K562 (cell line): Measurements from ENCODE around the gene TMEM108. TPM values are rescaled to one million over a fixed set of nuclear protein-coding genes. Genes with fewer than 3 reads are reported as not detected.

Source experiments
- ATAC-seq: fragments of 200-7000 bp; cut with Tn5 transposase; 3 replicates; pipeline ENCODE4 v1.9.1; 2020; ENCODE audit warnings: moderate library complexity
- BruUV-seq: library from RNA; stranded (reverse); fragments of 400-500 nt; replicated peaks from 2 replicates; lab custom pipeline; 2021; lab: Mats Ljungman, UMichigan
- CTCF ChIA-PET: fragments of 300-600 bp; formaldehyde crosslinking; extraction: SDS; loops from one replicate; lab custom pipeline; 2021; ENCODE audit warnings: low intra/inter-chr PET ratio; lab: Yijun Ruan, JAX
- POLR2A ChIA-PET: fragments of 300-600, 350-650 bp; sonication (Branson Sonifier 250); formaldehyde crosslinking; extraction: SDS; loops from one replicate; lab custom pipeline; 2021; ENCODE audit warnings: antibody characterized with exemption, inconsistent platforms; lab: Yijun Ruan, JAX
- DNase-seq, 4 experiments: peaks; one replicate each; pipeline versions ENCODE4 v3.0.0 to v3.0.0-alpha.2; 2011 to 2018; ENCODE audit warnings: low spot score in 3 of 4, mixed read lengths in 3 of 4; ENCODE audit errors: extremely low read depth in 1 of 4
- FAIRE-seq: peaks from 2 replicates; lab custom pipeline; 2011; peaks lifted over from hg19 to GRCh38; lab: Jason Lieb, UNC
- H2AFZ ChIP-seq: 2 replicates; pipeline ENCODE4 v1.6.0; 2011; ENCODE audit warnings: low read depth, low read length, control low read depth, inconsistent platforms
- H3K27ac ChIP-seq: fragments of 200-600 bp; 3 replicates; pipeline ENCODE4 v1.8.0; 2011; ENCODE audit warnings: low read depth, mild to moderate bottlenecking, control low read depth, inconsistent platforms, low read length, moderate library complexity, mixed read lengths; ENCODE audit errors: extremely low read depth
- H3K27me3 ChIP-seq, 2 experiments: fragments of 300-600 bp in 1 of 2; 2 replicates in 1 of 2; 3 replicates in 1 of 2; pipeline versions ENCODE4 v1.6.0 to v1.8.0; 2011; ENCODE audit warnings: inconsistent platforms in 2 of 2, low read length in 2 of 2, mild to moderate bottlenecking in 1 of 2, mixed read lengths in 1 of 2, moderate library complexity in 1 of 2; ENCODE audit not compliant: control insufficient read depth in 2 of 2, insufficient read depth in 2 of 2
- H3K36me3 ChIP-seq: fragments of 300-600 bp; 3 replicates; pipeline ENCODE4 v1.8.0; 2011; ENCODE audit warnings: mild to moderate bottlenecking, low read length, inconsistent platforms; ENCODE audit not compliant: control insufficient read depth, insufficient read depth
- H3K4me1 ChIP-seq, 2 experiments: fragments of 200-600 bp in 1 of 2; replicated peaks in 1 of 2; 2 replicates in 1 of 2; 3 replicates in 1 of 2; pipeline versions ENCODE4 v1.5.1 to v1.8.0; 2011; ENCODE audit warnings: inconsistent platforms in 2 of 2, low read length in 2 of 2, mild to moderate bottlenecking in 1 of 2, mixed read lengths in 1 of 2, moderate library complexity in 1 of 2; ENCODE audit not compliant: control insufficient read depth in 2 of 2, insufficient read depth in 2 of 2
- H3K4me2 ChIP-seq: 2 replicates; pipeline ENCODE4 v1.6.1; 2011; ENCODE audit warnings: low read length, control low read depth, inconsistent platforms, mixed read lengths; ENCODE audit not compliant: insufficient read depth
- H3K4me3 ChIP-seq: fragments of 200-600 bp; sonication (generic), shearing (Covaris generic); 2 replicates; pipeline ENCODE4 v1.5.1; 2016; ENCODE audit warnings: control low read depth, inconsistent platforms
- H3K79me2 ChIP-seq: fragments of 200-600 bp; 3 replicates; pipeline ENCODE4 v1.8.0; 2011; ENCODE audit warnings: low read length, inconsistent platforms; ENCODE audit not compliant: control insufficient read depth, insufficient read depth
- H3K9ac ChIP-seq, 2 experiments: 2 replicates each; pipeline versions ENCODE4 v1.6.0 to v1.6.1; 2011; ENCODE audit warnings: low read depth in 2 of 2, low read length in 2 of 2, control low read depth in 1 of 2, inconsistent platforms in 1 of 2, mild to moderate bottlenecking in 1 of 2, mixed read lengths in 1 of 2; ENCODE audit not compliant: insufficient read depth in 1 of 2
- H3K9me1 ChIP-seq: one replicate; pipeline ENCODE4 v1.6.0; 2011; ENCODE audit warnings: inconsistent platforms, mild to moderate bottlenecking, low read length, moderate library complexity; ENCODE audit not compliant: control insufficient read depth, insufficient read depth
- H3K9me3 ChIP-seq: replicated peaks from 2 replicates; pipeline ENCODE4 v1.5.1; 2011; ENCODE audit warnings: low read depth, low read length, inconsistent platforms; ENCODE audit not compliant: control insufficient read depth, insufficient read depth
- H4K20me1 ChIP-seq: replicated peaks from 2 replicates; pipeline ENCODE4 v1.6.1; 2011; ENCODE audit warnings: low read length, inconsistent platforms, mixed read lengths; ENCODE audit not compliant: control insufficient read depth, insufficient read depth
- ADNP ChIP-seq: fragments of 200-800 bp; sonication (Bioruptor generic); IDR thresholded peaks from 2 replicates; pipeline ENCODE4 v1.6.1; 2016; ENCODE audit warnings: missing genetic modification characterization, missing compliant biosample characterization
- CBX3 ChIP-seq, 2 experiments: IDR thresholded peaks; 1 replicate in 1 of 2; 2 replicates in 1 of 2; pipeline ENCODE4 v1.6.1; 2012; ENCODE audit warnings: inconsistent platforms in 2 of 2, low read length in 2 of 2, borderline replicate concordance in 1 of 2, control low read depth in 1 of 2
- EGR1 ChIP-seq: fragments of 450-650 bp; conservative IDR thresholded peaks from 2 replicates; pipeline ENCODE4 v1.6.1; 2017; ENCODE audit warnings: mild to moderate bottlenecking
- FOXJ3 ChIP-seq: sonication (generic); formaldehyde crosslinking; IDR thresholded peaks from 2 replicates; pipeline ENCODE4 v1.4.0; 2020; ENCODE audit warnings: mild to moderate bottlenecking, missing genetic modification reagents
- RBM15 ChIP-seq: fragments of 200-400 bp; formaldehyde crosslinking; IDR thresholded peaks from 2 replicates; pipeline ENCODE4 v1.6.1; 2018; ENCODE audit warnings: mild to moderate bottlenecking, low read length, moderate library complexity; ENCODE audit not compliant: insufficient read depth
- RFX7 ChIP-seq: fragments of 250-450 bp; sonication (Bioruptor Pico); IDR thresholded peaks from 2 replicates; pipeline ENCODE4 v1.5.1; 2021; ENCODE audit warnings: mild to moderate bottlenecking
- TBL1XR1 ChIP-seq, 2 experiments: IDR thresholded peaks; 2 replicates each; pipeline ENCODE4 v1.6.1; 2012; ENCODE audit warnings: improper control_type of control experiment in 2 of 2, low read length in 2 of 2, mild to moderate bottlenecking in 1 of 2
- ZNF146 ChIP-seq: IDR thresholded peaks from one replicate; pipeline ENCODE4 v1.6.1; 2018; ENCODE audit warnings: missing compliant biosample characterization; ENCODE audit not compliant: unreplicated experiment
- WGBS: fragments of 100-300 bp; shearing (Covaris generic); methylation state at CpG from one replicate; pipeline ENCODE4 v1.1.6; 2016; ENCODE audit warnings: low coverage, mixed read lengths; ENCODE audit not compliant: insufficient coverage; ENCODE audit errors: missing lambda C conversion rate; 5-methylcytosine and 5-hydroxymethylcytosine counted together
- in situ Hi-C: fragments of 300-500 bp; cut with MboI; formaldehyde crosslinking; loops from 4 replicates; pipeline ENCODE4 v1.15.0; 2018; ENCODE audit warnings: inconsistent platforms, mixed read lengths
- intact Hi-C: fragments of 100-400 bp; cut with micrococcal nuclease; formaldehyde crosslinking; loops from 2 replicates; pipeline ENCODE4 v1.14.2; 2022
- polyA plus RNA-seq, 8 experiments: library from polyadenylated mRNA; depleted of rRNA in 4 of 8; stranded (reverse) in 5 of 8; unstranded in 3 of 8; fragments of >200 nt; fragmentation: Nextera tagmentation in 2 of 8; fragmentation: Illumina TruSeq in 1 of 8; extraction: Ambion mirVana in 2 of 8; extraction: Trizol in 1 of 8; gene quantifications; 2 replicates each; pipeline versions ENCODE4 v1.2.1 to v1.2.3, GENCODE V29; 2011 to 2014; ENCODE audit warnings: inconsistent platforms in 1 of 8, missing spikeins in 1 of 8
- total RNA-seq, 7 experiments: library from RNA; depleted of rRNA in 6 of 7; stranded (reverse); fragments of >200 nt in 6 of 7; fragmentation: Illumina TruSeq in 2 of 7; extraction: Trizol in 2 of 7; gene quantifications; 2 replicates each; pipeline versions ENCODE4 v1.2.1 to v1.2.3, GENCODE V29; 2011 to 2021; ENCODE audit warnings: low replicate concordance in 1 of 7
- TF ChIP-seq, protein P1 (sequence below): IDR thresholded peaks from 2 replicates; pipeline ENCODE4 v1.6.1; 2012; ENCODE audit warnings: low read depth, low read length, improper control_type of control experiment, borderline replicate concordance
- TF ChIP-seq, protein P2 (sequence below): fragments of 450-650 bp; IDR thresholded peaks from 2 replicates; pipeline ENCODE4 v1.7.0; 2016; ENCODE audit warnings: borderline replicate concordance
- TF ChIP-seq, protein P3 (sequence below), 2 experiments: fragments of 450-650 bp; conservative IDR thresholded peaks; 2 replicates each; pipeline ENCODE4 v1.6.1; 2017; ENCODE audit warnings: mild to moderate bottlenecking in 2 of 2, moderate library complexity in 2 of 2

Gene TMEM108
- total and polyA plus RNA-seq, 9 of the 15 experiments (the other 6 are each of a cell fraction or from before 2014, with no cell fraction given) = 0.65 to 11.1 (median 3.4) TPM

DNA sequence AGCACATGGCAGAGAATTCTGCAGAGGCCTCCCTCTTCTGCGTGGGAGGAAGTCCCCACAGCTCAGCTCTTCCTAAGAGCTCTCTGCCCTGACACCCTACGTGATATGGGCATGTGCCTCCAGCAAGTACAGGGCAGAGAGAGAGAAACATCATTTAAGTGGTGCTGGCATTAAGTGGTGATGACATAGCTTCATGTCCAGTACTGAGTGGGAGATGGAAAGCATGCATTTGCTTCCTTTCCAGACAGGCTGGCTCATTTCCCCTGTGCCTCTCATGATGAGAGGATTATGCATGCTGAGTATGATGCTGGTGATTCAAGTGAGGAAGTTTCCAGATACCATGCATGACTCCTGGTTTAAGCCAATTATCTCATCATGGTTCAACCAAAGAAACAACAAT lies 388.5 kb downstream of the TMEM108 start:
- no peaks in the 10 kb centered on the region for H3K79me2 ChIP-seq
- H3K4me3 ChIP-seq = no peak overlapping the region
- no peak for FAIRE-seq
- H2AFZ ChIP-seq = no peak overlapping the region
- 0% methylated on average over 2 of the region's 2 CpGs for WGBS
- H3K9ac ChIP-seq = no peak overlapping the region
- no peak overlapping the region for H3K27ac ChIP-seq
- H3K27me3 ChIP-seq = peaks cover 0 to 4% of the 10 kb centered on the region in 2 experiments; a peak in 2 of 5 replicates
- no peaks in the 10 kb centered on the region for H4K20me1 ChIP-seq
- intact Hi-C loops (no loop called here), in situ Hi-C loops (loop anchor here (10.0 kb wide), 1 partner anchor 702 kb away; the partner anchor contains the start of gene NPHP3)
- H3K4me2 ChIP-seq = no peak overlapping the region
- H3K9me3 ChIP-seq = no peaks in the 10 kb centered on the region
- no peaks in the 10 kb centered on the region for H3K9me1 ChIP-seq
- ATAC-seq = no peak
- no peaks in the 10 kb centered on the region for H3K36me3 ChIP-seq
- no TSS peak for BruUV-seq
- H3K4me1 ChIP-seq = no peaks in the 10 kb centered on the region
- no peak for DNase-seq
- POLR2A ChIA-PET = no interaction called here
- TF ChIP-seq, protein P1, sequence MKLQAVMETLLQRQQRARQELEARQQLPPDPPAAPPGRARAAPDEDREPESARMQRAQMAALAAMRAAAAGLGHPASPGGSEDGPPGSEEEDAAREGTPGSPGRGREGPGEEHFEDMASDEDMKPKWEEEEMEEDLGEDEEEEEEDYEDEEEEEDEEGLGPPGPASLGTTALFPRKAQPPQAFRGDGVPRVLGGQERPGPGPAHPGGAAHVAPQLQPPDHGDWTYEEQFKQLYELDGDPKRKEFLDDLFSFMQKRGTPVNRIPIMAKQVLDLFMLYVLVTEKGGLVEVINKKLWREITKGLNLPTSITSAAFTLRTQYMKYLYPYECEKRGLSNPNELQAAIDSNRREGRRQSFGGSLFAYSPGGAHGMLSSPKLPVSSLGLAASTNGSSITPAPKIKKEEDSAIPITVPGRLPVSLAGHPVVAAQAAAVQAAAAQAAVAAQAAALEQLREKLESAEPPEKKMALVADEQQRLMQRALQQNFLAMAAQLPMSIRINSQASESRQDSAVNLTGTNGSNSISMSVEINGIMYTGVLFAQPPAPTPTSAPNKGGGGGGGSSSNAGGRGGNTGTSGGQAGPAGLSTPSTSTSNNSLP = no peak
- CTCF ChIA-PET = no interaction called here

DNA sequence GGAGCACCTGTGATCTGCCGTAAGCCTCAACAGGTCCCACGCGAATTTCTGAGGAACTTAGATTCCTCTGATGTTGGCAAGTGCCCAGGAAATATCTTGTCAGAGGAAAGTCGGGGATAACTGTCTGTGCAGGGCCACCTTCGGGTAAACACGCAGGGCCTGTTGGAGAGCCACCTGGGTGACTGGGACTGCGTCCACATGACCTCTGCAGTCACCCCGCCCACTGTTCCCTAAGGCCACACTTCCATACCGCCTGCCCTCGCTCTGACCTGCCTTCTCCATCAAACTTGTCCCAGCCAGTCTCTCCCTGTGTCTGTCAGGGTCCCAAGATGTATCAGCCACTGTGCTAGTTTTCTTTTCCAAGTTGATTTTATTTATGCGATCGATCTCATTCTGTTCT lies 390.4 kb downstream of the TMEM108 start:
- no peak for ATAC-seq
- no peak for TF ChIP-seq FOXJ3 (CRISPR knock-in tag)
- TF ChIP-seq EGR1 = no peak
- TF ChIP-seq, protein P2, sequence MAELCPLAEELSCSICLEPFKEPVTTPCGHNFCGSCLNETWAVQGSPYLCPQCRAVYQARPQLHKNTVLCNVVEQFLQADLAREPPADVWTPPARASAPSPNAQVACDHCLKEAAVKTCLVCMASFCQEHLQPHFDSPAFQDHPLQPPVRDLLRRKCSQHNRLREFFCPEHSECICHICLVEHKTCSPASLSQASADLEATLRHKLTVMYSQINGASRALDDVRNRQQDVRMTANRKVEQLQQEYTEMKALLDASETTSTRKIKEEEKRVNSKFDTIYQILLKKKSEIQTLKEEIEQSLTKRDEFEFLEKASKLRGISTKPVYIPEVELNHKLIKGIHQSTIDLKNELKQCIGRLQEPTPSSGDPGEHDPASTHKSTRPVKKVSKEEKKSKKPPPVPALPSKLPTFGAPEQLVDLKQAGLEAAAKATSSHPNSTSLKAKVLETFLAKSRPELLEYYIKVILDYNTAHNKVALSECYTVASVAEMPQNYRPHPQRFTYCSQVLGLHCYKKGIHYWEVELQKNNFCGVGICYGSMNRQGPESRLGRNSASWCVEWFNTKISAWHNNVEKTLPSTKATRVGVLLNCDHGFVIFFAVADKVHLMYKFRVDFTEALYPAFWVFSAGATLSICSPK = no peak
- TF ChIP-seq ZNF146 = no peak
- no peak for TF ChIP-seq RFX7 (CRISPR knock-in tag)
- no peak for TF ChIP-seq TBL1XR1 (IDR thresholded peaks at IDR 0.05; ENCODE audit: low read length in 2 of 2)
- TF ChIP-seq ADNP (tag) = no peak
- TF ChIP-seq, protein P3, sequence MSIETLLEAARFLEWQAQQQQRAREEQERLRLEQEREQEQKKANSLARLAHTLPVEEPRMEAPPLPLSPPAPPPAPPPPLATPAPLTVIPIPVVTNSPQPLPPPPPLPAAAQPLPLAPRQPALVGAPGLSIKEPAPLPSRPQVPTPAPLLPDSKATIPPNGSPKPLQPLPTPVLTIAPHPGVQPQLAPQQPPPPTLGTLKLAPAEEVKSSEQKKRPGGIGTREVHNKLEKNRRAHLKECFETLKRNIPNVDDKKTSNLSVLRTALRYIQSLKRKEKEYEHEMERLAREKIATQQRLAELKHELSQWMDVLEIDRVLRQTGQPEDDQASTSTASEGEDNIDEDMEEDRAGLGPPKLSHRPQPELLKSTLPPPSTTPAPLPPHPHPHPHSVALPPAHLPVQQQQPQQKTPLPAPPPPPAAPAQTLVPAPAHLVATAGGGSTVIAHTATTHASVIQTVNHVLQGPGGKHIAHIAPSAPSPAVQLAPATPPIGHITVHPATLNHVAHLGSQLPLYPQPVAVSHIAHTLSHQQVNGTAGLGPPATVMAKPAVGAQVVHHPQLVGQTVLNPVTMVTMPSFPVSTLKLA (conservative IDR thresholded peaks at IDR 0.05) = no peak
- no peak for TF ChIP-seq RBM15
- TF ChIP-seq CBX3 (IDR thresholded peaks at IDR 0.05; ENCODE audit: borderline replicate concordance in 1 of 2, low read length in 2 of 2) = no peak

More for the DNA sequence above, 390.4 kb downstream of the TMEM108 start:
- BruUV-seq = no TSS peak
- no peaks in the 10 kb centered on the region; a peak in 2 of 5 replicates for H3K27me3 ChIP-seq
- CTCF ChIA-PET = interaction anchor here (0.6 kb wide), 1 partner anchor 24 kb away, joined by 3 read pairs; no protein-coding TSS in a partner anchor
- WGBS = 0% methylated on average over 11 of the region's 12 CpGs
- POLR2A ChIA-PET = no interaction called here
- no peaks in the 10 kb centered on the region for H4K20me1 ChIP-seq
- H3K9ac ChIP-seq = no peak overlapping the region
- no peaks in the 10 kb centered on the region for H3K36me3 ChIP-seq
- no peaks in the 10 kb centered on the region for H3K79me2 ChIP-seq
- H3K4me3 ChIP-seq = no peak overlapping the region
- no peaks in the 10 kb centered on the region for H3K9me3 ChIP-seq
- H3K9me1 ChIP-seq = no peaks in the 10 kb centered on the region
- no peak overlapping the region for H3K4me2 ChIP-seq
- DNase-seq (no peak), FAIRE-seq (no peak)
- no peaks in the 10 kb centered on the region for H3K4me1 ChIP-seq
- H3K27ac ChIP-seq = no peak overlapping the region
- in situ Hi-C loops = loop anchor here (10.0 kb wide), 1 partner anchor 704 kb away; the partner anchor contains the start of gene NPHP3
- intact Hi-C loops = no loop called here
- H2AFZ ChIP-seq = no peak overlapping the region
